Measurements from ENCODE around the gene ARAP2.

DNA sequence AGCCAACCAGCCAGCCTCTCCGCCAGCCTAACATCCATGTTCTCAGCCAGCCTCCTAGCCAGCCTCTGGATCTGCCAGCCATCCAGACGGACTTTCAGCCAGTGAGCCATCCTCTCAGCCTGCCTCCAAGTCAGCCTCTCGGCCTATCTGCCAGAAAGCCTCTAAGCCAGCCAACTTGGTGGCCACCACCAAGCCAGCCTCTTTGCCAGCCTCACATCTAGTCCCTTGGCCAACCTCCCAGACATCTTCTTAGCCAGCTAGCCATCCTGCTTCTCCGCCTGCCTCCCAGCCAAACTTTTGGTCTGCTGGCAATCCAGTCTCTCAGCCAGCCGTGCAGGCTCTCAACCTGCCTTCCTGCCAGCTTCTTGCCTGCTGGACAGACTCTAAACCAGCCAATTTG lies 16.4 kb upstream of the ARAP2 start:
- TF ChIP-seq, protein P1, sequence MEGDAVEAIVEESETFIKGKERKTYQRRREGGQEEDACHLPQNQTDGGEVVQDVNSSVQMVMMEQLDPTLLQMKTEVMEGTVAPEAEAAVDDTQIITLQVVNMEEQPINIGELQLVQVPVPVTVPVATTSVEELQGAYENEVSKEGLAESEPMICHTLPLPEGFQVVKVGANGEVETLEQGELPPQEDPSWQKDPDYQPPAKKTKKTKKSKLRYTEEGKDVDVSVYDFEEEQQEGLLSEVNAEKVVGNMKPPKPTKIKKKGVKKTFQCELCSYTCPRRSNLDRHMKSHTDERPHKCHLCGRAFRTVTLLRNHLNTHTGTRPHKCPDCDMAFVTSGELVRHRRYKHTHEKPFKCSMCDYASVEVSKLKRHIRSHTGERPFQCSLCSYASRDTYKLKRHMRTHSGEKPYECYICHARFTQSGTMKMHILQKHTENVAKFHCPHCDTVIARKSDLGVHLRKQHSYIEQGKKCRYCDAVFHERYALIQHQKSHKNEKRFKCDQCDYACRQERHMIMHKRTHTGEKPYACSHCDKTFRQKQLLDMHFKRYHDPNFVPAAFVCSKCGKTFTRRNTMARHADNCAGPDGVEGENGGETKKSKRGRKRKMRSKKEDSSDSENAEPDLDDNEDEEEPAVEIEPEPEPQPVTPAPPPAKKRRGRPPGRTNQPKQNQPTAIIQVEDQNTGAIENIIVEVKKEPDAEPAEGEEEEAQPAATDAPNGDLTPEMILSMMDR (IDR thresholded peaks at IDR 0.05; ENCODE audit: poor library complexity), result no peak
- TF ChIP-seq EZH2 (IDR thresholded peaks at IDR 0.05; ENCODE audit: borderline replicate concordance), result no peak
